ENCODE results near the gene TMEM151B. TPM values are rescaled to one million over a fixed set of nuclear protein-coding genes. Genes with fewer than 3 reads are reported as not detected.
A peak's percentile ranks its signal among the peaks of the same experiment; 100 is the strongest.

The TMEM151B gene
- total and polyA plus RNA-seq, 9 of the 15 experiments (the other 6 are each of a cell fraction or from before 2014, with no cell fraction given), result not detected

DNA sequence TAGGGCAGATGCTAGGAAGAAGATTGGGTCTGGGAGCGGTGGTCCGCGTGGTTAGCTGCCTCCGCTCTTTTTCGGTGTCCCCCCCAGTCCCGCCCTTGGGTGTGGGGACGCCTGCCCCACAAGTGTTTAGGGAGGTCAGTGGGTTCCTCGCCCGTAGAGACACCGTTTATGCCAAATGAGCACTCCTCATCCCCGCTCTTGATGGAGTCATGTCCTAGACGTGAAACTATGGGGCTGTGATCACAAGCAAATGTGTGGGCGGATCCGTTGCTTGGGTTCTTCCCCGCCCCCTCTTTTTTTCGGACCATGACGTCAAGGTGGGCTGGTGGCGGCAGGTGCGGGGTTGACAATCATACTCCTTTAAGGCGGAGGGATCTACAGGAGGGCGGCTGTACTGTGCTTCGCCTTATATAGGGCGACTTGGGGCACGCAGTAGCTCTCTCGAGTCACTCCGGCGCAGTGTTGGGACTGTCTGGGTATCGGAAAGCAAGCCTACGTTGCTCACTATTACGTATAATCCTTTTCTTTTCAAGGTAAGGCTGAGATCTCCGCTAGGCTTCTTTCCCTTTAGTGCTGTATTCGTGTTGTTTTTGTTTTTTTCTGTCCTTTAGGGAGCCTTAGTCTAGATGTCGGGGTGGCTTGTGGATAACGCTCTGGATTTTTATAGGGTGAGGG is 23.4 kb upstream of the TMEM151B start, which contains the start of gene HSP90AB1 (continued):
- TF ChIP-seq, protein P1, sequence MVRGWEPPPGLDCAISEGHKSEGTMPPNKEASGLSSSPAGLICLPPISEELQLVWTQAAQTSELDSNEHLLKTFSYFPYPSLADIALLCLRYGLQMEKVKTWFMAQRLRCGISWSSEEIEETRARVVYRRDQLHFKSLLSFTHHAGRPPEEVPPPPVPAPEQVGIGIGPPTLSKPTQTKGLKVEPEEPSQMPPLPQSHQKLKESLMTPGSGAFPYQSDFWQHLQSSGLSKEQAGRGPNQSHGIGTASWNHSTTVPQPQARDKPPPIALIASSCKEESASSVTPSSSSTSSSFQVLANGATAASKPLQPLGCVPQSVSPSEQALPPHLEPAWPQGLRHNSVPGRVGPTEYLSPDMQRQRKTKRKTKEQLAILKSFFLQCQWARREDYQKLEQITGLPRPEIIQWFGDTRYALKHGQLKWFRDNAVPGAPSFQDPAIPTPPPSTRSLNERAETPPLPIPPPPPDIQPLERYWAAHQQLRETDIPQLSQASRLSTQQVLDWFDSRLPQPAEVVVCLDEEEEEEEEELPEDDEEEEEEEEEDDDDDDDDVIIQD (CRISPR knock-in tag; IDR thresholded peaks at IDR 0.05), result no peak
- TF ChIP-seq FOXA1 (IDR thresholded peaks at IDR 0.05; ENCODE audit: borderline replicate concordance), result no peak
- peak in 1 of 2 experiments; percentile 40; a peak in 3 of 4 replicates for TF ChIP-seq TBL1XR1 (IDR thresholded peaks at IDR 0.05; ENCODE audit: low read length in 2 of 2)
- TF ChIP-seq RBFOX2 (IDR thresholded peaks at IDR 0.05; ENCODE audit: low read depth, low read length), result no peak
- peak; percentile 82 for TF ChIP-seq NFIC (IDR thresholded peaks at IDR 0.05)
- peak; percentile 9; the same call in 1 of the 2 replicates for TF ChIP-seq GATAD2B (IDR thresholded peaks at IDR 0.05; ENCODE audit: borderline replicate concordance)
- no peak for TF ChIP-seq ZFP1 (CRISPR knock-in tag; IDR thresholded peaks at IDR 0.05)
- peak; percentile 24; the same call in 1 of the 2 replicates for TF ChIP-seq KLF6 (CRISPR knock-in tag; IDR thresholded peaks at IDR 0.05; ENCODE audit: borderline replicate concordance)
- no peak for TF ChIP-seq NFYB (IDR thresholded peaks at IDR 0.05; ENCODE audit: extremely low read depth, insufficient read length)
- no peak for TF ChIP-seq NCOA2 (IDR thresholded peaks at IDR 0.05; ENCODE audit: partially characterized antibody in 2 of 2)
- TF ChIP-seq ZNF263 (CRISPR knock-in tag; IDR thresholded peaks at IDR 0.05; ENCODE audit: borderline replicate concordance), result peak; percentile 50; the same call in 1 of the 2 replicates
- TF ChIP-seq U2AF1 (optimal IDR thresholded peaks at IDR 0.05; ENCODE audit: low read depth, low read length), result no peak
- TF ChIP-seq CHD2 (IDR thresholded peaks at IDR 0.05; ENCODE audit: low read depth, low read length), result peak; percentile 92
- TF ChIP-seq ZNF561 (CRISPR knock-in tag; conservative IDR thresholded peaks at IDR 0.05), result no peak
- TF ChIP-seq, protein P2, sequence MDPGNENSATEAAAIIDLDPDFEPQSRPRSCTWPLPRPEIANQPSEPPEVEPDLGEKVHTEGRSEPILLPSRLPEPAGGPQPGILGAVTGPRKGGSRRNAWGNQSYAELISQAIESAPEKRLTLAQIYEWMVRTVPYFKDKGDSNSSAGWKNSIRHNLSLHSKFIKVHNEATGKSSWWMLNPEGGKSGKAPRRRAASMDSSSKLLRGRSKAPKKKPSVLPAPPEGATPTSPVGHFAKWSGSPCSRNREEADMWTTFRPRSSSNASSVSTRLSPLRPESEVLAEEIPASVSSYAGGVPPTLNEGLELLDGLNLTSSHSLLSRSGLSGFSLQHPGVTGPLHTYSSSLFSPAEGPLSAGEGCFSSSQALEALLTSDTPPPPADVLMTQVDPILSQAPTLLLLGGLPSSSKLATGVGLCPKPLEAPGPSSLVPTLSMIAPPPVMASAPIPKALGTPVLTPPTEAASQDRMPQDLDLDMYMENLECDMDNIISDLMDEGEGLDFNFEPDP (CRISPR knock-in tag; IDR thresholded peaks at IDR 0.05), result no peak
- TF ChIP-seq, protein P3, sequence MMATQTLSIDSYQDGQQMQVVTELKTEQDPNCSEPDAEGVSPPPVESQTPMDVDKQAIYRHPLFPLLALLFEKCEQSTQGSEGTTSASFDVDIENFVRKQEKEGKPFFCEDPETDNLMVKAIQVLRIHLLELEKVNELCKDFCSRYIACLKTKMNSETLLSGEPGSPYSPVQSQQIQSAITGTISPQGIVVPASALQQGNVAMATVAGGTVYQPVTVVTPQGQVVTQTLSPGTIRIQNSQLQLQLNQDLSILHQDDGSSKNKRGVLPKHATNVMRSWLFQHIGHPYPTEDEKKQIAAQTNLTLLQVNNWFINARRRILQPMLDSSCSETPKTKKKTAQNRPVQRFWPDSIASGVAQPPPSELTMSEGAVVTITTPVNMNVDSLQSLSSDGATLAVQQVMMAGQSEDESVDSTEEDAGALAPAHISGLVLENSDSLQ (IDR thresholded peaks at IDR 0.05), result peak; percentile 28; the same call in 1 of the 2 replicates
- TF ChIP-seq, protein P4, sequence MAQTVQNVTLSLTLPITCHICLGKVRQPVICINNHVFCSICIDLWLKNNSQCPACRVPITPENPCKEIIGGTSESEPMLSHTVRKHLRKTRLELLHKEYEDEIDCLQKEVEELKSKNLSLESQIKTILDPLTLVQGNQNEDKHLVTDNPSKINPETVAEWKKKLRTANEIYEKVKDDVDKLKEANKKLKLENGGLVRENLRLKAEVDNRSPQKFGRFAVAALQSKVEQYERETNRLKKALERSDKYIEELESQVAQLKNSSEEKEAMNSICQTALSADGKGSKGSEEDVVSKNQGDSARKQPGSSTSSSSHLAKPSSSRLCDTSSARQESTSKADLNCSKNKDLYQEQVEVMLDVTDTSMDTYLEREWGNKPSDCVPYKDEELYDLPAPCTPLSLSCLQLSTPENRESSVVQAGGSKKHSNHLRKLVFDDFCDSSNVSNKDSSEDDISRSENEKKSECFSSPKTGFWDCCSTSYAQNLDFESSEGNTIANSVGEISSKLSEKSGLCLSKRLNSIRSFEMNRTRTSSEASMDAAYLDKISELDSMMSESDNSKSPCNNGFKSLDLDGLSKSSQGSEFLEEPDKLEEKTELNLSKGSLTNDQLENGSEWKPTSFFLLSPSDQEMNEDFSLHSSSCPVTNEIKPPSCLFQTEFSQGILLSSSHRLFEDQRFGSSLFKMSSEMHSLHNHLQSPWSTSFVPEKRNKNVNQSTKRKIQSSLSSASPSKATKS (CRISPR knock-in tag; IDR thresholded peaks at IDR 0.05), result 0 out of 2 replicates have a peak, but pooled peaks have one; percentile 19
- TF ChIP-seq, protein P5, sequence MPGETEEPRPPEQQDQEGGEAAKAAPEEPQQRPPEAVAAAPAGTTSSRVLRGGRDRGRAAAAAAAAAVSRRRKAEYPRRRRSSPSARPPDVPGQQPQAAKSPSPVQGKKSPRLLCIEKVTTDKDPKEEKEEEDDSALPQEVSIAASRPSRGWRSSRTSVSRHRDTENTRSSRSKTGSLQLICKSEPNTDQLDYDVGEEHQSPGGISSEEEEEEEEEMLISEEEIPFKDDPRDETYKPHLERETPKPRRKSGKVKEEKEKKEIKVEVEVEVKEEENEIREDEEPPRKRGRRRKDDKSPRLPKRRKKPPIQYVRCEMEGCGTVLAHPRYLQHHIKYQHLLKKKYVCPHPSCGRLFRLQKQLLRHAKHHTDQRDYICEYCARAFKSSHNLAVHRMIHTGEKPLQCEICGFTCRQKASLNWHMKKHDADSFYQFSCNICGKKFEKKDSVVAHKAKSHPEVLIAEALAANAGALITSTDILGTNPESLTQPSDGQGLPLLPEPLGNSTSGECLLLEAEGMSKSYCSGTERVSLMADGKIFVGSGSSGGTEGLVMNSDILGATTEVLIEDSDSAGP (CRISPR knock-in tag; IDR thresholded peaks at IDR 0.05), result peak; percentile 100
- TF ChIP-seq RBM22 (IDR thresholded peaks at IDR 0.05; ENCODE audit: low read depth, low read length, poor library complexity, severe bottlenecking), result no peak
- TF ChIP-seq HNRNPL (IDR thresholded peaks at IDR 0.05; ENCODE audit: low read depth, low read length), result peak; percentile 43; the same call in 1 of the 2 replicates

All from K562 (cell line).